ES-I3 (cell line): ENCODE results near the gene AK9.
A peak's percentile ranks its signal among the peaks of the same experiment; 100 is the strongest.
"Not testable (repeated sequence)": the region's sequence is repeated elsewhere in the genome, so short reads cannot be mapped to it uniquely, and the experiment has no call there.

Source experiments
- H3K36me3 ChIP-seq: 2 replicates; pipeline ENCODE4 v1.6.1; 2013; ENCODE audit warnings: mild to moderate bottlenecking, low read length, control low read depth, moderate library complexity; ENCODE audit not compliant: insufficient read depth
- H3K4me1 ChIP-seq: 2 replicates; pipeline ENCODE4 v1.6.1; 2013; ENCODE audit warnings: mild to moderate bottlenecking, control low read depth, low read length; ENCODE audit not compliant: insufficient read depth
- H3K9ac ChIP-seq: 2 replicates; pipeline ENCODE4 v1.6.1; 2013; ENCODE audit warnings: low read depth, mild to moderate bottlenecking, low read length, moderate library complexity
- H3K9me3 ChIP-seq: 2 replicates; pipeline ENCODE4 v1.6.1; 2013; ENCODE audit warnings: mild to moderate bottlenecking, low read length, moderate library complexity; ENCODE audit not compliant: control insufficient read depth, insufficient read depth

AK9 gene

DNA sequence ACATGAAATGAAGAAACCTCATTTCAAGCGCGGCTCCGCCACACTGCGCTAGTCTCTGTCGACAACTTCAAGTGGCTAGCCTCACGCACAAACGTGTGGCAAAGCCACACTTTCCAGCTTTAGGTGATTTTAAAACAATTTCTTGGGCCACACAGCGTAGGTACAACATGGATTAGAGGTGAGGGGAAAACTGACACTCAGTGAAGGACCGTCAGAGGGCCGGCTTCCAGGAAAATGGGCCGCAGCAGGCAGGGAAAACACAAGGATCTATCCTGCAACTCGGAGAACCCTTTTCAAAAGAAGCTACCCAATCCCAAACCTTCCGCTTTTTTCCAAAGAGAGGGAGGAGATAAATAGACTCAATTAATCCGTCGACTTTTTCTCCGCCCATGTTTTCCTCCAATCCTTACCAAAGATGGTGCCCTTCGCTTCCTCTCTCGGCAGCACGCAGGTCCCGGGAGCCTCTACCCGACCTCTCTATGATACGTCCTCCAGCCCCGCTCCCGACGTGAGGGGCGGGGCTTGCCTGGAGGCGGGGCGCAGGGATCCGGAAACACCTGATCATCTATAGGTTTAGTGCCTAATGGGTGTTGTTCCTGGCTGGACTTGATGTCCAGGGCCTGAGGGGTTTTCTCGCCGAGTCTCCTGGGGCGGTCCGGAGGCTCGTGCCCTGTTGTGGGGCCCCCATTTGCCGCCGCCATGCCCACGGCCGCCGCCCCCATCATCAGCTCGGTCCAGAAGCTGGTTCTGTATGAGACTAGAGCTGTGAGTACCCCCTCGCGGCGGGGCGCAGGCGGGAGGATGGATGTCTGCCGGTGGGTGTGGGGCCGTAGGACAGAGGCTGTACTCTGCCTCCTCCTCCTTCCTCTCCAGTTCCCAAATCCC lies at the start of gene AK9, which contains the start of gene FIG4:
TSS of gene AK9 (minus strand) at position 466 of the 885 bp plus-strand sequence. CDS start 15,457 bp downstream, outside the sequence.
TSS of gene FIG4 (plus strand) at position 560 of the 885 bp plus-strand sequence. CDS start at position 700, 140 bp downstream.
- no peaks in the 10 kb centered on the region for H3K4me1 ChIP-seq
- H3K36me3 ChIP-seq, result no peaks in the 10 kb centered on the region
- no peaks in the 10 kb centered on the region for H3K9me3 ChIP-seq
- peak within 1 kb of the TSS; percentile 79 for H3K9ac ChIP-seq

DNA sequence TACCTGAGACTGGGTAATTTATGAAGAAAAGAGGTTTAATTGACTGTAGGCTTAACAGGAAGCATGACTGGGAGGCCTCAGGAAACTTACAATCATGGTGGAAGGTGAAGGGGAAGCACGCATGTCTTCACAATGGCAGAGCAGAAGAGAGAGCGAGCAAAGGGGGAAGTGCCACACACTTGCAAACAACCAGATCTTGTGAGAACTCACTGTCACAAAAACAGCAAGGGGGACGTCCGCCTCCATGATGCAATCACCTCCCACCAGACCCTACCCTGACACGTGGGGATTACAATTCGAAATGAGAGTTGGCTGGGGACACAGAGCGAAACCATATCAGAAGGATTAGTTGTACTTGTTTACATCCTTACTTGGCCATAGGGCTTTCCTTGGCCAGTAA lies 49.8 kb upstream of the AK9 start:
- H3K9me3 ChIP-seq, result no peaks in the 10 kb centered on the region
- no peaks in the 10 kb centered on the region for H3K36me3 ChIP-seq
- no peak overlapping the region for H3K9ac ChIP-seq
- peaks cover 14% of the 10 kb centered on the region; the same call in 1 of the 2 replicates for H3K4me1 ChIP-seq

GRCh38 chr6:109739686-109740085 lies 48.7 kb upstream of the AK9 start:
- Histone ChIP-seq H3K9ac (no peak overlapping the region), H3K36me3 (no peaks in the 10 kb centered on the region), H3K4me1 (peaks cover 14% of the 10 kb centered on the region; the same call in 1 of the 2 replicates), H3K9me3 (no peaks in the 10 kb centered on the region)

GRCh38 chr6:109738667-109739066 lies 47.7 kb upstream of the AK9 start:
- Histone ChIP-seq H3K9me3 (no peaks in the 10 kb centered on the region), H3K4me1 (peaks cover 14% of the 10 kb centered on the region; the same call in 1 of the 2 replicates), H3K9ac (no peak overlapping the region), H3K36me3 (no peaks in the 10 kb centered on the region)

- Histone ChIP-seq H3K9me3 (no peaks in the 10 kb centered on the region), H3K4me1 (peaks cover 14% of the 10 kb centered on the region; the same call in 1 of the 2 replicates), H3K36me3 (no peaks in the 10 kb centered on the region), H3K9ac (no peak overlapping the region)
These were observed 47.3 kb upstream of the AK9 start for GRCh38 chr6:109738255-109738654.

DNA sequence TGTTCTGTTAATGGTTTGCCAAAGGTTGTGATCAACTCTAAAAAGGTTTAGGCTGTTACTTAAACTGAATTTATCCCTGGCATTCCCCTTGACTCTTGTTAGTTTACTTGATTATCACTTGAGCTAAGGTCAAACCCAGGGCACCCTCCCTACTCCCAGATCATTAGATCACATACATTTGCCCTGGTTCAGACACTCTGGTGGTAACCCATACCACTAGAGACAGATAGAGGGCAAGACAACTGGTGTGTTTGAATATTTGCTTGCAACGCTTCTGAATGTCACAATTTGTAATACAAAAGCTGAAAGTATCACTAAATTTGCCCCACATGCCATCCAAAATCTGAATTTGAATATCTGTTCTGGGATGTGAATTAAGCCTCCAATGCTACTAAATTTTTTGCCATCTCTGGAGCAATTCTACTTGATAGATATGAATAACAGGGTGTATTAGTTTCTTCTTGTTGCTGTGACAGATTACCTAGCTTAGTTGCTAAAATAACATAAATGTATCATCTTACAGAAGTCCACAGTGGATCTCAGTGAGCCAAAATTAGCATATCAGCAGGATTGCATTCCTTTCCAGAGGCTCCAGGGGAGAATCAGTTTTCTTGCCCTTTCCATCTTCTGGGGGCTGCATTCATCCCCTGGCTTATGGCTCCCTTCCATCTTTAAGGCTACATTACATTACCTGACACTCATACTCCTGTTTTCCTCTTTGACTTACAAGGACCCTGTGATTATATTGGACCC lies 45.4 kb upstream of the AK9 start:
- peaks cover 14% of the 10 kb centered on the region; the same call in 1 of the 2 replicates for H3K4me1 ChIP-seq
- no peaks in the 10 kb centered on the region for H3K9me3 ChIP-seq
- H3K9ac ChIP-seq, result no peak overlapping the region
- no peaks in the 10 kb centered on the region for H3K36me3 ChIP-seq

GRCh38 chr6:109725250-109725649 lies 34.2 kb upstream of the AK9 start:
- not testable (repeated sequence) for H3K9me3 ChIP-seq, H3K4me1 ChIP-seq, H3K36me3 ChIP-seq, H3K9ac ChIP-seq

- Histone ChIP-seq H3K9ac (no peak overlapping the region), H3K36me3 (no peaks in the 10 kb centered on the region)
These were observed 31.7 kb upstream of the AK9 start for GRCh38 chr6:109722564-109723254.

DNA sequence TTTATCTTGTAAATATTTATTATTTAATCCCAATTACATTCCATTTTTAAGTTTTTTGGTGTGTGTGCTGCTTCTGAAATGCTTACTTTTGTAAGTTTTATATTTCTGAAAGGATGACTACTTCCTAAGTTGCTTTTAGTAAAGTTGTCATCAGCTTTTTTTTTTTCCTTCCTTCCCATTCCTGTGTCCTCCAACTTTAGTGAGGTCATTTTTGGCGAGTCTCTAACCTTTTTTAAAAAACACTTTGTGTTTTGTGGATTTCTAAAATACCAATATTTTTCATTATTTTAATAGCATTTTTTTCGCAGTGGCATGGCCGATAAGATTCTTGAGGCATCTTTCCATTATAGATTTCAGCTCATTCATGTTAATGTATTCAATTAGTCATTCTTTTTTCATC lies 31.0 kb upstream of the AK9 start:
- Histone ChIP-seq H3K4me1 (no peaks in the 10 kb centered on the region), H3K9me3 (no peaks in the 10 kb centered on the region), H3K9ac (no peak overlapping the region), H3K36me3 (no peaks in the 10 kb centered on the region)

More at GRCh38 chr6:109722564-109723254, 31.7 kb upstream of the AK9 start:
- Histone ChIP-seq H3K9me3 (no peaks in the 10 kb centered on the region), H3K4me1 (no peaks in the 10 kb centered on the region)

DNA sequence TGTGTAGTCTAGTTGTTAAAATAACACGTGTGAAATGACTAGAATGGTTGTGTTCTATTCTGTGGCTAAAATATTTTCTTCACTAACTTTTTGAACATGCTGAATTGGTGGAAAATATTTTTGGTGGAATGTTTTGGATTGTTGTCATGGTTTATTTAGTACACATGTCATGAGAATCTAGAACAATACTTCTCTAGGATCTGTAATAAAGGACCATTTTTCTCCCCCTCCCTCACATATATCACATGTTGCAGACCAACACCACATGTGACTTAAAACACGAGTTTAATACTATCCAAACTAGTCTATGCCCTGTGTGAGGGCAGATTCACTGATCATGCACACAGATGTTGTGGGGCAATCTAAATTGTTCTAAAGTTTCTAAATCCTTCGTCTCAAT lies 29.3 kb upstream of the AK9 start:
- no peak overlapping the region for H3K9ac ChIP-seq
- H3K36me3 ChIP-seq, result no peaks in the 10 kb centered on the region
- H3K4me1 ChIP-seq, result no peaks in the 10 kb centered on the region
- no peaks in the 10 kb centered on the region for H3K9me3 ChIP-seq

DNA sequence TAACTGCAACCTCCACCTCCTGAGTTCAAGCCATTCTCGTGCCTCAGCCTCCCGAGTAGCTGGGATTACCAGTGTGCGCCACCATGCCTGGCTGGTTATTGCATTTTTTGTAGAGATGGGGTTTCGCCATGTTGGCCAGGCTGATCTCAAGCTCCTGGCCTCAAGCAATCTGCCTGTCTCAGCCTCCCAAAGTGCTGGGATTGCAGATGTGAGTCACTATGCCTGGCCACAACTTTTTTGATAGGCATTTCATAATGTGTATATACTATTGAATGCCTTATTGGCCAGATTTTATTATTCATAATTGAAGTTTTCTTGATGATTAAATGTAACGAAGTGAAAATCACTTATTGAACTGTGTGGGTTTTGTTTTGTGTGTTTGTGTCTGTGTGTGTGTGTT lies 28.0 kb upstream of the AK9 start:
- H3K4me1 ChIP-seq, result no peaks in the 10 kb centered on the region
- H3K9ac ChIP-seq, result no peak overlapping the region
- H3K9me3 ChIP-seq, result no peaks in the 10 kb centered on the region
- no peaks in the 10 kb centered on the region for H3K36me3 ChIP-seq

DNA sequence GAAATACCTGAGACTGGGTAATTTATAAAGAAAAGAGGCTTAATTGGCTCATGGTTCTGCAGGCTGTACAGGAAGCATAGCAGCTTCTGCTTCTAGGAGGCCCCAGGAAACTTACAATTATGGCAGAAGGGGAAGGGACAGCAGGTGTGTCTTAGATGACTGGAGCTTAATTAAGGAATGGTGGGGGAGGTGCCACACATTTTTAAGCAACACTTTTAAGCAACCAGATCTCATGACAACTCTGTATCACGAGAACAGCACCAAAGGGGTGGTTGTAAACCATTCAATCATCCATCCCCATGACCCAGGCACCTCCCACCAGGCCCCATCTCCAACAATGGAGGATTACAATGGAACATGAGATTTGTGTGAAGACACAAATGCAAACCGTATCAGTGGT lies 27.0 kb upstream of the AK9 start:
- no peaks in the 10 kb centered on the region for H3K4me1 ChIP-seq
- no peak overlapping the region for H3K9ac ChIP-seq
- H3K9me3 ChIP-seq, result no peaks in the 10 kb centered on the region
- no peaks in the 10 kb centered on the region for H3K36me3 ChIP-seq

- Histone ChIP-seq H3K36me3 (no peaks in the 10 kb centered on the region), H3K9ac (no peak overlapping the region), H3K9me3 (no peaks in the 10 kb centered on the region), H3K4me1 (no peaks in the 10 kb centered on the region)
These were observed 24.6 kb upstream of the AK9 start for GRCh38 chr6:109715616-109716015.

DNA sequence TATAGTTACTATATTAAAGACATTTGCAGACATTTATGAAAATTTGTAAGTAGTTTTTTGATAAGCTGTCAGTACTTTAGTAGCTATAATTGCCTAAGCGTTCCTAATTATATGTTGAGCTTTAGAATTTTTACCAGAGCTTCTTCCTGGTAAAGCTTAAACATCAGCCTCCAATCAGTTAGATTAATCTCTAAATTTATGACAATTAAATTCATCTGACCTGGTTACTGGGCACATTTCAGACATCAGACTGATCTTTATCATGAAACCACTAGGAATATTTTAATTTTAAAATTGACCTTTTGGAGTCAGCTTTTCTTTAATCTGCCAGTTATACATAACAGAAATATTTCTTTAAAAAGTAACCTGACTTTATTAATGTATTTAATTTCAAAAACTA lies 23.6 kb upstream of the AK9 start:
- no peaks in the 10 kb centered on the region for H3K9me3 ChIP-seq
- no peaks in the 10 kb centered on the region for H3K4me1 ChIP-seq
- no peak overlapping the region for H3K9ac ChIP-seq
- no peaks in the 10 kb centered on the region for H3K36me3 ChIP-seq
